ENCODE measurements around the gene SLC35E3. TPM values are rescaled to one million over a fixed set of nuclear protein-coding genes. Genes with fewer than 3 reads are reported as not detected.

SLC35E3 gene
- polyA plus RNA-seq, 1 of the 3 experiments (the other 2 are of a cell fraction), result 5.7 TPM

- no peaks in the 10 kb centered on the region for H3K36me3 ChIP-seq (replicated peaks in 1 of 2; ENCODE audit: control insufficient read depth in 1 of 2, insufficient read depth in 2 of 2, low read length in 1 of 2)
- WGBS (ENCODE audit: low lambda C conversion rate), result 95% methylated on average over 3 of the region's 4 CpGs
- H3K79me2 ChIP-seq (ENCODE audit: insufficient read depth), result no peaks in the 10 kb centered on the region
- H3K27me3 ChIP-seq (ENCODE audit: insufficient read depth), result no peaks in the 10 kb centered on the region
- H3K4me1 ChIP-seq (ENCODE audit: control insufficient read depth in 1 of 2, insufficient read depth in 2 of 2, low read depth in 1 of 2, low read length in 1 of 2), result no peaks in the 10 kb centered on the region
- no peaks in the 10 kb centered on the region for H3K9me3 ChIP-seq
- H2AFZ ChIP-seq (ENCODE audit: low read depth), result 0 out of 2 replicates have a peak overlapping the region, but pooled peaks have one; percentile 43
- no peak overlapping the region for H3K9ac ChIP-seq
- no peaks in the 10 kb centered on the region for H4K20me1 ChIP-seq (ENCODE audit: insufficient read depth)
- no peaks in the 10 kb centered on the region for H3K9me2 ChIP-seq
- no peak overlapping the region for H3K4me3 ChIP-seq (ENCODE audit: low read depth in 2 of 2, low read length in 1 of 2)
- H3K4me2 ChIP-seq, result no peak overlapping the region
- POLR2A ChIA-PET, result interaction anchor here (0.9 kb wide), 1 partner anchor 14 kb away, joined by 4 read pairs; the partner anchor contains the start of gene MDM2
- CTCF ChIA-PET, result no interaction called here
- no peak for DNase-seq
- H3K27ac ChIP-seq (ENCODE audit: low read depth in 2 of 2, low read length in 1 of 2), result no peak overlapping the region
- H3F3A ChIP-seq (replicated peaks; ENCODE audit: insufficient read depth), result peaks cover 6% of the 10 kb centered on the region
- TF ChIP-seq IRF3 (IDR thresholded peaks at IDR 0.05; ENCODE audit: low read depth, low read length) (no peak), FOXM1 (IDR thresholded peaks at IDR 0.05; ENCODE audit: low read depth) (no peak), FOSL2 (IDR thresholded peaks at IDR 0.05; ENCODE audit: borderline replicate concordance, low read depth) (no peak), USF2 (IDR thresholded peaks at IDR 0.05; ENCODE audit: borderline replicate concordance, low read depth, low read length) (no peak), MEF2A (IDR thresholded peaks at IDR 0.05; ENCODE audit: borderline replicate concordance, low read depth) (no peak), GABPA (IDR thresholded peaks at IDR 0.05; ENCODE audit: low read depth) (no peak), TCF12 (IDR thresholded peaks at IDR 0.05) (no peak), SIN3A (IDR thresholded peaks at IDR 0.05; ENCODE audit: borderline replicate concordance, low read depth, low read length) (no peak), REST (IDR thresholded peaks at IDR 0.05; ENCODE audit: low read depth, low read length) (no peak), RFX5 (IDR thresholded peaks at IDR 0.05; ENCODE audit: low read length) (no peak), MAX (IDR thresholded peaks at IDR 0.05; ENCODE audit: low read depth) (no peak), ZBTB33 (IDR thresholded peaks at IDR 0.05; ENCODE audit: borderline replicate concordance, low read depth) (no peak), RAD21 (IDR thresholded peaks at IDR 0.05; ENCODE audit: low read length) (no peak)
Observed at GRCh38 chr12:68793436-68793835, 47.5 kb downstream of the SLC35E3 start.
